Measurements from ENCODE around the gene SRGAP1.

SRGAP1 gene

GRCh38 chr12:64205542-64205941 is 361.0 kb downstream of the SRGAP1 start:
- no peak for DNase-seq (ENCODE audit: low read depth)

DNA sequence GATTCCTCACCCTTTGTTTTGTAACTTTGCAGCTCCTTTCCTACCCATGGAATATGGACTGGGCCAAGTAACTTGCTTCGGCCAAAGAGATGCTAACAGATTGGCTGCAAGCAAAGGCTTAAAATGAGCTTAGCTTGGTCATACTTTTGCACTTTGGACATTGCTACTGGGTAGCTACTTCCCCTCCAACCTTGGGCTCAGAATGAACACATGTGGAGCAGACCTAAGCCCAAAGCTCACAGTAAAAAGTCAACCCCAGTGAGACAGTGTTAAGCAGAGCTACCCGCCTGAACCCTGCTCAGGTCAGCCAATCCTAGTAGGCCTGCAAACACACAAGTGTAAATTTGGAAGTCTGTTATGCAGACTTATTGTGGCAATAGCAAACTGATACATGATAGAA is 363.0 kb downstream of the SRGAP1 start:
- no peak for DNase-seq (ENCODE audit: low read depth)

Data from activated T-cell treated with anti-CD3 and anti-CD28 coated beads for 48 hours (primary cell).